HG03159 (cell line): ENCODE data around the gene RORC.
"Not testable (repeated sequence)": the region's sequence is repeated elsewhere in the genome, so short reads cannot be mapped to it uniquely, and the experiment has no call there.

Source experiments
- ATAC-seq: cut with Tn5 transposase; IDR thresholded peaks from one replicate; pipeline ENCODE4 v1.9.1; 2021; ENCODE audit warnings: mild to moderate bottlenecking, moderate library complexity; ENCODE audit not compliant: unreplicated experiment

The RORC gene

GRCh38 chr1:151779852-151780251 lies 51.8 kb downstream of the RORC start:
- ATAC-seq = no peak

- ATAC-seq = no peak
Measured at GRCh38 chr1:151777317-151777716, 54.3 kb downstream of the RORC start.

- ATAC-seq = no peak
Measured at GRCh38 chr1:151776665-151777062, 54.9 kb downstream of the RORC start.

GRCh38 chr1:151775894-151776664 lies 55.5 kb downstream of the RORC start:
- no peak for ATAC-seq

- no peak for ATAC-seq
Measured at GRCh38 chr1:151774256-151774922, 57.2 kb downstream of the RORC start.

GRCh38 chr1:151773702-151774101 lies 57.9 kb downstream of the RORC start:
- ATAC-seq = no peak

GRCh38 chr1:151769270-151769669 lies 62.3 kb downstream of the RORC start:
- ATAC-seq = not testable (repeated sequence)

- ATAC-seq = not testable (repeated sequence)
Measured at GRCh38 chr1:151768351-151769066, 63.1 kb downstream of the RORC start.

- ATAC-seq = no peak
Measured at GRCh38 chr1:151763990-151764389, 67.6 kb downstream of the RORC start.

- peak; percentile 97 for ATAC-seq
Measured at GRCh38 chr1:151762941-151763921, 68.4 kb downstream of the RORC start, which contains the start of gene MRPL9. Gene MRPL9, minus strand, starts transcription at chr1:151763496. Its CDS starts 17 bp downstream, at chr1:151763479.

- ATAC-seq = no peak
Measured at GRCh38 chr1:151760597-151761385, 70.8 kb downstream of the RORC start.

GRCh38 chr1:151759241-151759640 lies 72.4 kb downstream of the RORC start:
- ATAC-seq = no peak

- no peak for ATAC-seq
Measured at GRCh38 chr1:151756291-151756690, 75.3 kb downstream of the RORC start.
